WI38 (cell line): ENCODE results near the gene LRWD1.

Experiments
- H3K4me3 ChIP-seq: 2 replicates; pipeline ENCODE4 v1.5.1; 2011; ENCODE audit warnings: low read depth, mild to moderate bottlenecking, control low read depth, low read length
- TF ChIP-seq, protein P1 (sequence below): IDR thresholded peaks from 2 replicates; pipeline ENCODE4 v1.5.1; 2012; ENCODE audit warnings: low read depth, mild to moderate bottlenecking, control low read depth, low read length

LRWD1 gene

GRCh38 chr7:102445674-102446071 lies 19.1 kb upstream of the LRWD1 start:
- TF ChIP-seq, protein P1, sequence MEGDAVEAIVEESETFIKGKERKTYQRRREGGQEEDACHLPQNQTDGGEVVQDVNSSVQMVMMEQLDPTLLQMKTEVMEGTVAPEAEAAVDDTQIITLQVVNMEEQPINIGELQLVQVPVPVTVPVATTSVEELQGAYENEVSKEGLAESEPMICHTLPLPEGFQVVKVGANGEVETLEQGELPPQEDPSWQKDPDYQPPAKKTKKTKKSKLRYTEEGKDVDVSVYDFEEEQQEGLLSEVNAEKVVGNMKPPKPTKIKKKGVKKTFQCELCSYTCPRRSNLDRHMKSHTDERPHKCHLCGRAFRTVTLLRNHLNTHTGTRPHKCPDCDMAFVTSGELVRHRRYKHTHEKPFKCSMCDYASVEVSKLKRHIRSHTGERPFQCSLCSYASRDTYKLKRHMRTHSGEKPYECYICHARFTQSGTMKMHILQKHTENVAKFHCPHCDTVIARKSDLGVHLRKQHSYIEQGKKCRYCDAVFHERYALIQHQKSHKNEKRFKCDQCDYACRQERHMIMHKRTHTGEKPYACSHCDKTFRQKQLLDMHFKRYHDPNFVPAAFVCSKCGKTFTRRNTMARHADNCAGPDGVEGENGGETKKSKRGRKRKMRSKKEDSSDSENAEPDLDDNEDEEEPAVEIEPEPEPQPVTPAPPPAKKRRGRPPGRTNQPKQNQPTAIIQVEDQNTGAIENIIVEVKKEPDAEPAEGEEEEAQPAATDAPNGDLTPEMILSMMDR: no peak
- no peak overlapping the region for H3K4me3 ChIP-seq

GRCh38 chr7:102446387-102447156 lies 18.2 kb upstream of the LRWD1 start:
- no peak overlapping the region for H3K4me3 ChIP-seq
- TF ChIP-seq, protein P1: no peak

DNA sequence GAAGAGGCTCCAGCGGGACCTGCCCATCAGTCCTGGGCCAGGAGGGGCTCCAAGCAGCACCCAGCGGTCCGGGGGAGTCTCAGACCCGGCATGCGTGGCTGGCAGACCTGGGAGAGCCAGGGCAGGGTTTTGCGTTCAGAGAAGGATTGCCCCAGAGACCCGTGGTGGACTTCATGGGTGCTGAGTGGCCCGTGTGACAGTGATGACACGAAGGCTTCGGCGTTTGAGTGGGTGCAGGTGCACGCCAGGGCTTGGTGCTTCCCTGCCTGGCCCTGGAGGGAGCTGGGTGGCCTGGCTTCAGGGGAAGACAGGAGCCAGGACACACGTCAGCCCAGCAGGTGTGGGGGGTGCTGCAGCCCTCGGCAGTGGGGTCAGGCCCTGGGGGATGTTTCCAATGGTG lies 17.5 kb upstream of the LRWD1 start:
- H3K4me3 ChIP-seq: no peak overlapping the region
- TF ChIP-seq, protein P1: no peak

DNA sequence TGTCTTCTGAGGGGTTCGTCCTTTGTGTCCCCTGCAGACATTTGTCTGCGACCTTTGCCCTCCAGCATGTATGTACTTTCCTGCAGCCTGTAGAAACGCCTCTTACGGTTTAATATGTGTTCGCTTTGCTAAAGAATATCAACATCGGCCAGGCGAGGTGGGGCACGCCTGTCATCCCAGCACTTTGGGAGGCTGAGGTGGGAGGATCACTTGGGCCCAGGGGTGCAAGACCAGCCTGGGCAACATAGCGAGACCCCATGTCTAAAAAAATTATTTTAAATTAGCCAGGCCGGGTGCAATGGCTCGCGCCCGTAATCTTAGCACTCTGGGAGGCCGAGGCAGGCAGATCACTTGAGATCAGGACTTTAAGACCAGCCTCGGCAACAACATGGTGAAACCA lies 15.6 kb upstream of the LRWD1 start:
- TF ChIP-seq, protein P1: no peak
- H3K4me3 ChIP-seq: no peak overlapping the region

DNA sequence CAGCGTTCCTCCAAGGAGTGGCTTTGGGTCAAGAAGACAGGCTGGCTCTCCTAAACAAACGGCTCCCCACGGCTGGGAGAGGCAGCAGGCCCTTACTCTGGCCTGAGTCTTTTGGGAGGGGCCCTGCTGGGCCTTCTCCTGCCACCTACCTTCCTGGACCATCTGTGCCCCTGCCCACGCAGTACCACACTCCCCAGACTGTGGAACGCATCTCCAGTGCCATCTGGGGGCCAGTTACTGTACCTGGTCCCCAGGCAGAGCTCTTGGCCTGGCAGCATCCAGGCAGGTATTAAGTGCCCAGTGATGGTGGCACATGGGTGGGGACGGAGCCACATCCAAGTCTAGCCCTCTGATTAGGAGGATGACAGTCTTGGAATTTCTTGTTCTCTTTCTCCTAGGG lies 14.5 kb upstream of the LRWD1 start:
- TF ChIP-seq, protein P1: no peak
- no peak overlapping the region for H3K4me3 ChIP-seq

GRCh38 chr7:102451371-102452054 lies 13.3 kb upstream of the LRWD1 start:
- TF ChIP-seq, protein P1: no peak
- no peak overlapping the region for H3K4me3 ChIP-seq

- TF ChIP-seq, protein P1: no peak
- no peak overlapping the region for H3K4me3 ChIP-seq
These were observed 12.3 kb upstream of the LRWD1 start for GRCh38 chr7:102452451-102452850.
